SK-N-MC (cell line): ENCODE measurements around the gene LIF.

Experiments
- EZH2 ChIP-seq: fragments of 200-600 bp; sonication (generic); IDR thresholded peaks from one replicate; pipeline ENCODE4 v1.6.1; 2017; ENCODE audit warnings: antibody characterized with exemption
- FOXP2 ChIP-seq: optimal IDR thresholded peaks from 2 replicates; pipeline ENCODE3; 2011; ENCODE audit warnings: mild to moderate bottlenecking, moderate library complexity; ENCODE audit not compliant: insufficient read depth; ENCODE audit errors: extremely low read length, control extremely low read depth
- POLR2AphosphoS5 ChIP-seq: IDR thresholded peaks from 2 replicates; pipeline ENCODE4 v1.6.1; 2012; ENCODE audit warnings: mild to moderate bottlenecking, low read depth, low read length, borderline replicate concordance

DNA sequence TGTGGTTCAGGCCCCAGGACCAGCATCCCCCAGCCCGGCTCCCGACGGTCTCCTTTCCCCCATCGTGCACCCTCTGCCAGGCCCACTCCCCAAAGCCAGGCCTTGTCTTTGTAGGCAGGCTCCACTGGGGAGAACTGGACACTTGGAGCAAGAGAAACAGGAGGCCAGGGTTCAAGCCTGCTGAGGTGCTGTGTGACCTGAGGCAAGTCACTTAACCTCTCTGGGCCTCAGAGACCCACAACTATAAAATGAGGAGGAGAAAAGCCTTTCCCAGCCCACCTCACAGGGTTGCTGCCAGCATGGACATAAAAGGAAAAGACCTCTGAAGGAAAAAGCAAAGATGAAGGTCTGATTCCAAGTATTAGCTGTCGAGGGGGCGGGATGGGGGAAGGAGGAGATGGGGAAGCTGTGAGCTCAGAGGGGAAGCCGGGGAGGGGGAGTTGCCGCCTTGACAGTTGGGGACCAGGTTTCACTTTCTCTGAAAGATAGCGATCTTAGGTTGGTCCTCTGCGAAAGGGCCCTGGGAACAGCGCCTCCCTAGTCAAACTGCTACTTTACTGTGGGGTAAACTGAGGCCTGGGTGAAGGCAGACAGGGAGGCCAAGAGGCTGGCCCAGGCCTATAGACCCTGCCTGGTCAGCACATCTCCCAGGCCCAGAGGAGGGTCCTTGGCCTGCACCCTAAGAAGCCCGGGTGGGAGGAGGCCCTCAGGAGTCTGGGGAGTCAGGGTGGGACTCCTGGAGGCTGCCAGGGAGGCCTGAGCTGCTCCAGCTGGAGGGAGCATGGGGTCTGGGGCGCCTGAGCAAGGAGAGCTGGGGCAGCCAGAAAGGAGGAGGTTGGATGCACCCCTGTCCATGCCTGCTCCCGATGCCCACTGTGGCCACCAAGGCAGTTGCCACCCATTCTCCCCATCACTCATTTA, 21.1 kb upstream of the LIF start:
- TF ChIP-seq POLR2AphosphoS5 (no peak), EZH2 (no peak), FOXP2 (no peak)
